Renal cortical epithelial cell (primary cell): Measurements from ENCODE around the gene C16orf78. TPM values are rescaled to one million over a fixed set of nuclear protein-coding genes. Genes with fewer than 3 reads are reported as not detected.
"Not testable (repeated sequence)": the region's sequence is repeated elsewhere in the genome, so short reads cannot be mapped to it uniquely, and the experiment has no call there.

Experiments
- DNase-seq: peaks from one replicate; pipeline ENCODE4 v3.0.0-alpha.2; 2011; ENCODE audit warnings: low read depth
- total RNA-seq: library from RNA; depleted of rRNA; stranded (reverse); fragments of >200 nt; gene quantifications from 2 replicates; pipeline ENCODE4 v1.2.3, GENCODE V29; 2014

C16orf78 gene
- total RNA-seq, 1 donor from 2014 or later, result not detected

GRCh38 chr16:49349446-49350168, 24.0 kb upstream of the C16orf78 start:
- no peak for DNase-seq

DNA sequence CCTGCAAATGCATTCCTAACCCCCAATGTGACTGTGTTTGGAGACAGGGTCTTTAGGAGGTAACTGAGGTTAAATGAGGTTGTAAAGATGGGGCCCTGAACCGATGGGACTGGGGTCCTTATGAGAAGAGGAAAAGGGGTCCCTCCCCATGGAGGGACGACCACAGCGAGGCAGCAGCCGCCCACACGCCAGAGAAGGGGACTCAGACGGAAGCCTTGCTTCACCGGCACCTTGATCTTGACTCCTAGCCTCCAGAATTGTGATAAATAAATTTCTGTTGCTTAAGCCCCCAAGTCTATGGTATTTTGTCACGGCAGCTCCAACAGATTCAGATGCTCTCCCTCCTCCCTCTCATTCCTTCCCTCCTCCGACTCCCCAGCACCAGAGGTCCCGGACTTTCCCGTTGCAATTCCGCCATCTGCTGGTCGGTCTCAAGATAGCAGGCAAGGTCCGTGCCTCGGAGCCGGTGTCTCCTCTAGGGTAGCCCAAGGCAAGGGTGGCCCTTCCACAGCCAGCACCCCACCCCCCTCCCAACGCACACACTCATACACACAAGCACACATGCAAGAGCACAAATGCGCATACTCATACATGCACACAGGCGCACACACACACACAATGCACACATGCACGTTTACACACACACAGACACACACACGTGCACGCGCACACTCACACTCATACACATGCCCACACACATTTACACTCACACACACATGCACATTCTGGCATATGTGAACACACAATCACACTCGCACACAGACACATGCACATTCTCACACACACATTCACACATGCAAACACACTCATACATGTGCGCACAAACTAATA, 23.1 kb upstream of the C16orf78 start:
- DNase-seq, result no peak

DNA sequence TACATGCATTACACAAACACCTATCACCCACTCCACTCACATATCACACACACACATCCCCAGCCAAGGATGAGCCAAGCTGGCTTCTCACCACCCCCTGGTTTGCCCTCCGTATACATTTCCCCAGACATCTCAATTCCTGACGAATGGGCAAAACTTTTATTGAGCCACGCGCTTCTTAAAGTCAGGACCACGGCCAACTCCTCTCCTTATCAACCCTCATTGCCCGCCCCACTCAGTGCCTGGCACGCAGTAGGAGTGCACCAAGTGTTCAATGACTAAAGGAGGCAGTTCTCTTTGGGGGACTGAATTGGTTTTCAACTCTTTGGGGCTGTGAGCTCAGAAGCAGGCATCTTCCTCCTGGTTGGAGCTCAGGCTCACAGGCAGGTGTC, 22.5 kb upstream of the C16orf78 start:
- no peak for DNase-seq

DNA sequence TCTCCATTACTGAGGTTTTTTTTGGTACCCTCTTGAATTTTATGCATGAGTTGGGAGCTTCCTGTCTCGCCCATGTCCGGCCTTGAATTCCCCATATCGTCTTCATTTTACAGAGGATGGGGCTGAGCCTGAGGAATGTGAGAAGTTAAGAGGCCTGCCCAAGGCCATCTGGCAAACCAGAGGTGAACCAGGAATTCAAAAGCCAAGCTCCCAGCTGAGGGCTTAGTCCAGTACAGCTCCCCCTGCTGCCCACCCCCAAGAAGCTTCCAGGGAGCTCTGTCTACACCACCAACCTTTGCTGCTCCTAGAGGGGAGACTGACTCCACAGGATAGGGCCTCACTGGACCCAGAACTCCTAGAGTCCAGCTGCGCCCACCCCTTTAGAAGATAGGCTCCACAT, 20.7 kb upstream of the C16orf78 start:
- DNase-seq, result no peak

GRCh38 chr16:49353680-49354079, 19.9 kb upstream of the C16orf78 start:
- DNase-seq, result no peak

- DNase-seq, result no peak
Measured at GRCh38 chr16:49354101-49354500, 19.5 kb upstream of the C16orf78 start.

DNA sequence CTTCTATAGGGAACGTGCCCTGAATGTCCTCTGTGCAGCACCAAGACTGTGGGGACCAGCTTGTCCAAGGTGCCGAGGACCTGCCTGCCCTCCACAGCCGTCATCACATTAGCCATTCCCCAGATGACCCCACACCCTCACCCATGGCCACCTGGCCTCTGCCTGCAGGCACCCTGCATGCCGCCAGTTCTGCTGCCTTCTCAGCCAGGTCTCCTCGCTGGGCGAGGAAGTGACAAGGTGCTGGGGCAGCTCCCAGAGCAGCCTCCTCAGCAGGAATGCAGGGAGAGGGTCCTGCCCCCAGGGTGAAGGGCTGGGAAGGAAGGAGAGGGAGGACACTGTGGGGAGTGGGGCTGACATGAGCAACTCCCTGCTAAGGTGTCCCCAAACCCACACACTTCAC, 18.6 kb upstream of the C16orf78 start:
- no peak for DNase-seq

- no peak for DNase-seq
Measured at GRCh38 chr16:49355933-49356665, 17.5 kb upstream of the C16orf78 start.

DNA sequence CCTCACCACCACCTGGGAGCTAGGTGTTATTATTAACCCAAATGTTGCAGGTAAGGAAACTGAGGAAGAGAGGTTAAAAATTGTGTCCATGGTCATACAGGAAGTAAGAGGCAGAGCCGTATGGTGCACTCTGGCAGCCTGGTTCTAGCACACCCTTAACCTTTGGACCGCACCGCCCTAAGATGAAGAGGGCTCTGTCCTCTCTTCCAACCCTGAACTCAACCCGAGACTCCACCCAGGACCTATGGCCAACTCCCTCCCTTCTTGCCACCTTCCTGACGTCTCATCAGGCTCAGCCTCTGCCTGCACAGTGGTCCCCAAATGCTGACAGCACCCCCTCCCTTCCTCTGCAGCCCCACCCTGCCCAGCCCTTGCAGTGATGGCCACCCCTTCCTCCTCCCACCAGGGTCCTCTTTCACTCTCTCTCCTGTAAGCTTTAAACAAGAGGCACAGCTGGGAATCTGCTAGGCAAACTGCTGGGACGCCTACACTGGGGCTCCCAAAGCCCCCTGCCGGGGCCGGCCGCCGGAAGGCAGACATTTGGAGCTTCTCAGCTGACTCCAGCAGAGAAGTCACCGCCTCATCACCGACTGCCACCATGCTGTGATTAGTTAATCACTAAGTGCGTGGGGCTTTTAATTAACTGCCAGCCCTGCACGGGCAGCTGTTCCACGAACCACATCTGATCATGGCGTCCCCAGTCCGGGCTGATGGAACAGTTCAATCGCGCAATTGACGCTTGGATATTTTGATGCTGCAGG, 16.7 kb upstream of the C16orf78 start:
- no peak for DNase-seq

GRCh38 chr16:49359591-49359990, 14.0 kb upstream of the C16orf78 start:
- DNase-seq, result no peak

GRCh38 chr16:49361731-49362130, 11.9 kb upstream of the C16orf78 start:
- not testable (repeated sequence) for DNase-seq

DNA sequence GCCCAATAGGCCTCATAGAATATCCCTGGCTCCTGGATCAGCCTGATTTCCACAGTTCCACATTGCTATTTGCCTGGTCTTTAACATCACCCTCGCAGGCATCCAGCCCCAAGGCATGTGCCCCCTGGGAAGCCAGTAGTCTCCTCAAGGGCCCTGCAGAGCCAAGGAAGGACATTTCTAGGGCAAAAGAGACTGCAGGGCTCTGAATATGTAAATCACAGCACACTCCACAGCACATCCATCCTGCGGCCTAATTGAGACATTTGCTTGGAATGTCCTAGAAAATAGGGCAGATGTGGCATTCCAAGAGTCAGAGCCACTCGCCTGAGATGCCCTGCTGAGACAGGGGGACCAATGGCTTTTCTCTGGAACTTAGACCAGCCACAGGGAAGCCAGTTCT, 11.4 kb upstream of the C16orf78 start:
- DNase-seq, result no peak

DNA sequence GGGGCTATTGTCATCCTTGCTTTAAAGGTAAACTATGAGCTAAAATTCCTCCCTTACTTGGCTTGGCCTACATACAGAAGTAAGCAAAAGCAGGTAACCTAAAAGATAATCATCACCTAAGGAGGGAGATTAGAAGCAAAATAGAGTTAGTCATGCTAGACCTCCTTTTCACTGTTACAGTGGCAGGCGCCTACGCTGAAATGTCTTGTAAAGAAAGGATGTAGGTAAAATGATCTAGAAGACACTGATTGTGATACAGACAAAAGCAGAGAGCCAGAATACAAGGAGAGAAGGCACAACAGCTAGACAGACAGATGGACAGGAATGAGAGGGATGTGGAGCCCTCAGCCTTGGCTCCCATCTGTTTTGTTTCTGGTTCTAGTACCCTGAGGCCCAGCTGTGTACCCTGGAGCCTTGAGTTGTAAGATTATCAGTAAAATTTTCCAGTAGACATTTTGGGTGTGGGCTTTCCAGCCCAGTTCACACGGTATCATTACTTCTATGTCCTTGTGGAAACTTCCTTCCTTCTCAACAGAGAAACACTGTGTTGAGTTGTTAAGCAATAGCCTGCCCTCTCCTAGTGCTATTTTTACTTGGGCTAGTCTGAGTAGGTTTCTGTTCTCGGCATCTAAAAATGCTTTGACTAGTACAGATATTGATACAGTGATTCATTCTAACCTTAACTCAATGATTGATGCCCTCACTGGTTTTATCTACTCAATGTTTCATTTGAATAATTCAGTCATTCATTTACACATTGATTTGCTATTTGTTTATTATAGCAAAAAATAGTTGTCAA, 7.7 kb upstream of the C16orf78 start:
- no peak for DNase-seq

GRCh38 chr16:49366669-49367068, 6.9 kb upstream of the C16orf78 start:
- no peak for DNase-seq

DNA sequence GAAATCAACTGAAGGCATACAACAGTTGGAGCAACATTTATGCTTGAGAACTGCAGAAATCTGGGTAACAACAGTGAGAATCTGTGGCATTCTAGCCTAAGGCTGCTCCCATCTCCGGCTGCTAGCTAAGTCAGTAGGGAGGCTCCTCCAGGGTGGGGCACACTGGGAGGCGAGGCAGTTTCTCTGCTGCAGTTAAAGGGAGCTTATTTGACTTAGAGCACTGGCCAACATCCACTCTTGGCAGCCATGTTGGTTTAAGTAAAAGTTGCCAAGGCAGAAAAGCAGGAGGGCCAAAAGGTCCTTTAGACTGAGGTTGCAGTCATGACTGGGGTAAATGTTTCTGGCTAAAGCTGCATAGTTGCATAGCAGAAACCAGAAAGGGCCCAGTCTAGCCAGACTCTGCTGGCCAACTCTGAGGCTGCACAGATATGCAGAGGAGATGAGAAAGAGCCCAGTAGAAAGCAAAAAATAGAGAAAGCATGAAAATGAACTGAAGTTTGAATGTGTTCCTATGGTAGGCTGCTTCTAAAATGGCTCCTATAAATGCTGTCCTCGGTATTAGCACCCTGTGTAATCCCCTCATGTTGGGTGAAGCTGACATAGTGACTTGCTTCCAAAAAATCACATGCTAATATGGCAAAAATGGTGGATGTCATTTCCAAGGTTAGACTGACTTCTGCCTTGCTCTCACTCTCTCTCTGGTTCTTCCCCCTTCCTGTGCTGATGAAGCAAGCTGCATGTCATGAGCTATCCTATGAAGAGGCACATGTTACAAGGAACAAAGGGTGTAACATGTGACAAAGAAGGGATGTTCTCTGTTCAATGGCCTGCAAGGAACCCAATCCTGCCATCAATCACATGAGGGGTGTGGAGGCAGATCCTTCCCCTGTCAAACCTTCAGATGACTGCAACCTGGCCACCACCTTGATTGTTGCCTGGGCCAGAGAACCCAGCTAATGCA, 3.7 kb upstream of the C16orf78 start:
- DNase-seq, result no peak

DNA sequence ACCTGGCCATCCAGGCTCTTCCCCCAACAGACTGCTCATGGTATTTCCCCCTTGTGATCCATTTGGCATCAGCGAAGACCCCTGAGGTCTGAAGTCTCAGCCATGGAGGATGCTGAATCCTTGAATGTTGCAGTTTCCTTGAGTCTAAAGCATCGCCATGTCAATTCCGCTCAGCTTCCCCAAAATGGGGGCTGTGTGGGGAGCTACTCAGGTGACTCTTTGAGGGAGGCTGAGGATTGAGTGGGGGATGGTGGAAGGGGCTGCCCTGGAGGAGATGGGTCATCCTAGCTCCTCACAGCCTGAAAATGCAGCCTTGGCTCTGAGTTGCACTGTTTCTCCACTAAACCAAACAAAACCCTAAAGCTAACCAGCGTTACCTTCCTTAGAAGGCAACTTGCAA, 2.6 kb downstream of the C16orf78 start:
- DNase-seq, result no peak

DNA sequence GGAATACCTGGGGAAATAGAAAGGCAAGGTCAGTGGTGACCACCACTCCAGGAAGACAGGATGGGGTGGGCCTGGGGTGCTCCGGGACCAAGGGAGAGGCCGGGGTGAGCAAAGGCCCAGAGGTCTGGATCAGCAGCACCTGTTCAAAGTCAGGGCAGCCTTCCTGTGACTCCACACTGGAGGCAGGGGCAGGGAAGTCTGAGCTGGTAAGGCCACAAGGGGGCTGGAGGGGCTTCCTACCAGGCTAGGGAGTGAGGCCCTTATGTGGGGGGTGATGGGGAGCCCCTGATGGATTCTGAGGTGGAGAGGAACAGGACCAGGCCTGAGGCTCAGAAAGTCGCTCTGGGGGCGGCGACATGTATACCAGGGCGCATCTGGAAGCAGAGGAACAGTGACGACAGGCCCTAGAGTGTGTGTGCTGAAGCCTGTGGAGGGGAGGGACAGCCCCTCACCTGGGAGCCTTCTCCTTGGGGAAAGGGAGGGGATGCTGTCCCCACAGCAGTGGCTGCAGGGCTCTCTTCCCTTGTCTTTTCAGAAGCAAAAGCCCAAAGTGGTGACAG, 3.7 kb downstream of the C16orf78 start:
- no peak for DNase-seq

GRCh38 chr16:49378238-49378637, 4.6 kb downstream of the C16orf78 start:
- no peak for DNase-seq

- DNase-seq, result no peak
Measured at GRCh38 chr16:49378816-49379215, 5.2 kb downstream of the C16orf78 start.

DNA sequence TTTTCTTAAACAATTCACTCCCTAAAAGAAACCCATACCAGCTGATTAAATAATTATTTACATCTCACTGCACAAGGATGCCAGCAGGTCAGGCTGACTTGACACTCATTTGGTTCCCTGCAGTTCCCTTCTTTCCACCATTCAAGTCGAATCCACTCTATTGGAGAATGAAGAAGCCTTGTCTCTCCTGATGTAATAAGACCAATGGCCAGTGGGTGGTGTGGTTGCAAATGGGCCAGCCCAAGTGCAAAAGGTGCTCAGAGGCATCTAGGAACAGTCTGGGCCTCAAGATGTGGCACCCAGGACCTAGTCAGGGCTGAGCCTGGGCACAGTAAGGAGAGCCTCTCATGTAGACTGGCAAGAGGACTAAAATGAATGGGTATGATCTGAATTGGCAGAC, 9.3 kb downstream of the C16orf78 start:
- no peak for DNase-seq
